ENCODE results near the gene PCNX1.
"Not testable (repeated sequence)": the region's sequence is repeated elsewhere in the genome, so short reads cannot be mapped to it uniquely, and the experiment has no call there.

PCNX1 gene

GRCh38 chr14:70915415-70915814, 8.2 kb downstream of the PCNX1 start:
- no peak for DNase-seq

GRCh38 chr14:70916300-70916699, 9.0 kb downstream of the PCNX1 start:
- DNase-seq, result no peak

- no peak for DNase-seq
Observed at GRCh38 chr14:70916799-70917198, 9.5 kb downstream of the PCNX1 start.

GRCh38 chr14:70917633-70918032, 10.4 kb downstream of the PCNX1 start:
- DNase-seq, result no peak

- no peak for DNase-seq
Observed at GRCh38 chr14:70919774-70920173, 12.5 kb downstream of the PCNX1 start.

GRCh38 chr14:70920608-70921007, 13.3 kb downstream of the PCNX1 start:
- no peak for DNase-seq

GRCh38 chr14:70921669-70922068, 14.4 kb downstream of the PCNX1 start:
- no peak for DNase-seq

- no peak for DNase-seq
Observed at GRCh38 chr14:70924521-70924920, 17.3 kb downstream of the PCNX1 start.

GRCh38 chr14:70926235-70926830, 19.1 kb downstream of the PCNX1 start:
- no peak for DNase-seq

GRCh38 chr14:70931008-70931407, 23.7 kb downstream of the PCNX1 start:
- no peak for DNase-seq

GRCh38 chr14:70934084-70934483, 26.8 kb downstream of the PCNX1 start:
- DNase-seq, result no peak

- DNase-seq, result no peak
Observed at GRCh38 chr14:70934502-70935134, 27.4 kb downstream of the PCNX1 start.

GRCh38 chr14:70935135-70935534, 27.9 kb downstream of the PCNX1 start:
- no peak for DNase-seq

- not testable (repeated sequence) for DNase-seq
Observed at GRCh38 chr14:70939693-70940092, 32.4 kb downstream of the PCNX1 start.

- peak in 3 of 56 donors; percentile 3 to 19 (median 7) for DNase-seq
Observed at GRCh38 chr14:70941637-70942341, 34.5 kb downstream of the PCNX1 start.

GRCh38 chr14:70942342-70942706, 35.1 kb downstream of the PCNX1 start:
- DNase-seq, result peak in 10 of 56 donors; percentile 2 to 39 (median 10)

GRCh38 chr14:70942721-70943120, 35.5 kb downstream of the PCNX1 start:
- not testable (repeated sequence) for DNase-seq

GRCh38 chr14:70943838-70944237, 36.6 kb downstream of the PCNX1 start:
- no peak for DNase-seq

GRCh38 chr14:70947739-70948138, 40.5 kb downstream of the PCNX1 start:
- no peak for DNase-seq

- no peak for DNase-seq
Observed at GRCh38 chr14:70952485-70952884, 45.2 kb downstream of the PCNX1 start.

- no peak for DNase-seq
Observed at GRCh38 chr14:70954068-70954467, 46.8 kb downstream of the PCNX1 start.

- DNase-seq, result peak in 1 of 56 donors; percentile 7
Observed at GRCh38 chr14:70955543-70956480, 48.6 kb downstream of the PCNX1 start.

All from amygdala (tissue), 56 donors.